HEK293T (cell line): ENCODE measurements around the gene APOL5.

Source experiments
- ARNT ChIP-seq: fragments of 450-650 bp; IDR thresholded peaks from 2 replicates; pipeline ENCODE4 v1.6.1; 2017; ENCODE audit warnings: mild to moderate bottlenecking
- FOXK2 ChIP-seq: fragments of 450-650 bp; IDR thresholded peaks from 2 replicates; pipeline ENCODE4 v1.6.1; 2016; ENCODE audit warnings: mild to moderate bottlenecking
- FOXM1 ChIP-seq: fragments of 450-650 bp; IDR thresholded peaks from 2 replicates; pipeline ENCODE4 v1.6.1; 2017; ENCODE audit warnings: mild to moderate bottlenecking, borderline replicate concordance

DNA sequence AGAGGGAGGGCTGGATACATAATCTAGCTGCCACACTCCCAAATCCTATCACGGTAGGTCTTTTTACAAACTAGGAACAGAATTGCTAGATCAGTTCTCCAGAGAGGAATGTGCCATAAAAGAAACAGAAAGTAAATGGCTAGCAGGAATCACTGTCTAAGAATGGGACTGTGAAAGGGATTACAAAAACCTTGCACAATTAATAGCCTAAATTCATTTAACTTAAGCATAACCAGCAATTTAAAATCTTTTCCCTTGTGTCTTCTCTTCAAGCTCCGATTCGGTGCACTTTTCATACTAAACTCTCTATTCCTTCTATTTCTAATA lies 35.2 kb downstream of the APOL5 start:
- TF ChIP-seq ARNT (no peak), FOXK2 (no peak), FOXM1 (no peak)
